22Rv1 (cell line): Measurements from ENCODE around the gene UFC1.

Experiments
- ZFX ChIP-seq: fragments of 450-650 bp; IDR thresholded peaks from 2 replicates; pipeline ENCODE4 v1.6.1; 2017; ENCODE audit warnings: antibody characterized with exemption, borderline replicate concordance
- TF ChIP-seq, protein P1 (sequence below): fragments of 450-650 bp; IDR thresholded peaks from 2 replicates; pipeline ENCODE4 v1.5.1; 2017; ENCODE audit warnings: mild to moderate bottlenecking

DNA sequence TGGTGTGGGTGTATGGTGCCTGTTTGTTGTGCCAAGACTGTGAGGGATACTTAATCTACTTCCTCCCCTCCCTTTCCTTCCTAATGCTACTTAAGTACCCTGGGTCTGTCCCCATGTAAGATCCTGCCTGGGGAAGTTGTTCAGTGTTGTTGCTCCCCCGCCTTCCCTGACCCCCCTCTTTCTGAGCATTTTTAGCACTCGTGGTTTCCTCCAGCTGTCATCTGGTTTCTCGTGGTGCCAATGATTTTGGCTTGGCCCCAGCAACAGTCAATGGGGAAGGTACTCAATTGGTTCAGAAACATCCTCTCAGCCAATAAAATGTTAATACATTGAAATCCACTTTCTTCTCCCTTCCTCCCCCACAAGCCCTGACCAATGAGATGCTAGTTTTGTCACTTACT is 31.5 kb downstream of the UFC1 start:
- TF ChIP-seq, protein P1, sequence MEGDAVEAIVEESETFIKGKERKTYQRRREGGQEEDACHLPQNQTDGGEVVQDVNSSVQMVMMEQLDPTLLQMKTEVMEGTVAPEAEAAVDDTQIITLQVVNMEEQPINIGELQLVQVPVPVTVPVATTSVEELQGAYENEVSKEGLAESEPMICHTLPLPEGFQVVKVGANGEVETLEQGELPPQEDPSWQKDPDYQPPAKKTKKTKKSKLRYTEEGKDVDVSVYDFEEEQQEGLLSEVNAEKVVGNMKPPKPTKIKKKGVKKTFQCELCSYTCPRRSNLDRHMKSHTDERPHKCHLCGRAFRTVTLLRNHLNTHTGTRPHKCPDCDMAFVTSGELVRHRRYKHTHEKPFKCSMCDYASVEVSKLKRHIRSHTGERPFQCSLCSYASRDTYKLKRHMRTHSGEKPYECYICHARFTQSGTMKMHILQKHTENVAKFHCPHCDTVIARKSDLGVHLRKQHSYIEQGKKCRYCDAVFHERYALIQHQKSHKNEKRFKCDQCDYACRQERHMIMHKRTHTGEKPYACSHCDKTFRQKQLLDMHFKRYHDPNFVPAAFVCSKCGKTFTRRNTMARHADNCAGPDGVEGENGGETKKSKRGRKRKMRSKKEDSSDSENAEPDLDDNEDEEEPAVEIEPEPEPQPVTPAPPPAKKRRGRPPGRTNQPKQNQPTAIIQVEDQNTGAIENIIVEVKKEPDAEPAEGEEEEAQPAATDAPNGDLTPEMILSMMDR: no peak
- TF ChIP-seq ZFX: no peak
